ENCODE measurements around the gene MRPL9. TPM values are rescaled to one million over a fixed set of nuclear protein-coding genes. Genes with fewer than 3 reads are reported as not detected.

The MRPL9 gene
- total and polyA plus RNA-seq, 2 donors from 2014 or later = 65.3 to 87.1 TPM

DNA sequence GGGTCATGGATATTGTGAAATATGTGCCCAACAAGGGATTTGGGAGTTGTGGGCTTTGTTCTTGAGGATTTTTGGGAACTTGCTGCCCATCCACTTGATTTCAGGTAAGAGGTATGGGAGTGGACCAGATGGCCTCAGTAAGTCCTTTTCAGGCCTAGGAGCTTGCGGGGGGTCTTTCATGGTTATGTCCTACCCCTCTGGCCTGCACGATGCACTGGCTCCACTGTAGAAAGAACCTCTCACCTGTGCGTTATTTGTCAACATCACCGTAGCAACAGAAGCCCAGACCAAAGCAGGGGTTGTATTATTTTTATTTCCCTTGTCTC, 33.4 kb downstream of the MRPL9 start:
- Histone ChIP-seq H3K4me3 (ENCODE audit: low read length in 3 of 3) (no peak overlapping the region), H3K9ac (ENCODE audit: low read length in 3 of 3) (no peak overlapping the region), H3K9me3 (ENCODE audit: control insufficient read depth in 2 of 3, insufficient read depth in 1 of 3, low read length in 3 of 3) (no peaks in the 10 kb centered on the region), H3K36me3 (ENCODE audit: control insufficient read depth in 2 of 3, insufficient read depth in 3 of 3, low read length in 3 of 3) (no peaks in the 10 kb centered on the region), H3K4me1 (ENCODE audit: control insufficient read depth in 2 of 3, insufficient read depth in 2 of 3, low read depth in 1 of 3, low read length in 3 of 3) (peaks cover 0 to 8% (median 0%) of the 10 kb centered on the region in 3 donors), H3K27me3 (ENCODE audit: control insufficient read depth, insufficient read depth, low read length) (no peaks in the 10 kb centered on the region), H3K27ac (ENCODE audit: low read depth in 2 of 2, low read length in 2 of 2) (no peak overlapping the region)
- intact Hi-C loops (cut with DNase I) = loop anchor here (10.0 kb wide), 2 partner anchors 125 to 195 kb away; no protein-coding TSS in a partner anchor
- TF ChIP-seq, protein P1, sequence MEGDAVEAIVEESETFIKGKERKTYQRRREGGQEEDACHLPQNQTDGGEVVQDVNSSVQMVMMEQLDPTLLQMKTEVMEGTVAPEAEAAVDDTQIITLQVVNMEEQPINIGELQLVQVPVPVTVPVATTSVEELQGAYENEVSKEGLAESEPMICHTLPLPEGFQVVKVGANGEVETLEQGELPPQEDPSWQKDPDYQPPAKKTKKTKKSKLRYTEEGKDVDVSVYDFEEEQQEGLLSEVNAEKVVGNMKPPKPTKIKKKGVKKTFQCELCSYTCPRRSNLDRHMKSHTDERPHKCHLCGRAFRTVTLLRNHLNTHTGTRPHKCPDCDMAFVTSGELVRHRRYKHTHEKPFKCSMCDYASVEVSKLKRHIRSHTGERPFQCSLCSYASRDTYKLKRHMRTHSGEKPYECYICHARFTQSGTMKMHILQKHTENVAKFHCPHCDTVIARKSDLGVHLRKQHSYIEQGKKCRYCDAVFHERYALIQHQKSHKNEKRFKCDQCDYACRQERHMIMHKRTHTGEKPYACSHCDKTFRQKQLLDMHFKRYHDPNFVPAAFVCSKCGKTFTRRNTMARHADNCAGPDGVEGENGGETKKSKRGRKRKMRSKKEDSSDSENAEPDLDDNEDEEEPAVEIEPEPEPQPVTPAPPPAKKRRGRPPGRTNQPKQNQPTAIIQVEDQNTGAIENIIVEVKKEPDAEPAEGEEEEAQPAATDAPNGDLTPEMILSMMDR (IDR thresholded peaks at IDR 0.05; ENCODE audit: borderline replicate concordance, extremely low read depth, insufficient read depth) = no peak
- FAIRE-seq (no peak), DNase-seq (no peak)

DNA sequence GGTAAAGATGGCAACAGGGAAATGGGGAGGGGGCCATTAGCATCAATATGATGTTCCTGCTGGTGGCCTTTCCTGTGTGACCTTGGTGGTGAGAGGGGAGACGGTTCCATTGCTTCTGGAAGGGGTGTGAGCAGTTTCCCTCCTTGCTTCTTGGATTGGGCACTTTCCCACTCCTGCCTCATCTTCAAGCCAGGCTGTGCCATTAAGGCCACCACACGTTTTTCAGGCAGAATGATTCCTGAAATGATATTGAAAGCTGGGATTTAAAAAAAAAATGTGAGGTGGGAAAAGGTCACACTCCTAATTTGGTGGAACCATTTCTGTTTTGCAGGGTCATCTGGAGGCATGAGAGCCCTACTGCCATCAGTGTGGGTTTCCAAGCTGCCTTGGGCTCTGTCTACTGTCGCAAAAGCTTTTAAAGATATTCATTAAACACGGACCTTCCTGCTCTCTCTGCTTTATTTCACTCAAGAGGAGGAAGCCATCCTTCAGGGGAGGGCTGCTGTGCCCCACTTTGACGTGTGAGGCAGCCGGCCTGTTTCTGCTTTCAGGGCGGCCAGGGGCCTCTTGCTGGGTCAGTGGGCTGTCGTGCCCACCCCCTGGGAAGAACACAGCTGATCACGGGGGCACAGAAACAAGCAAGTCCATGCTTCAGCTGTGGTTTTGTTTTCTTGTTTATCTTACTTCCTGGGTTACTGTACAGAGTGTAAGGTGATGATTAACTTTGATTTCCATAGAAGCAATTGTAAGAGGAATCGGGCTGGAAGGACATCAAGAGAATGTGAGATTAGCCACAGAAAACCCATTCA, 33.9 kb downstream of the MRPL9 start:
- H3K9ac ChIP-seq (ENCODE audit: low read length in 3 of 3) = no peak overlapping the region
- no peak overlapping the region for H3K27ac ChIP-seq (ENCODE audit: low read depth in 2 of 2, low read length in 2 of 2)
- H3K36me3 ChIP-seq (ENCODE audit: control insufficient read depth in 2 of 3, insufficient read depth in 3 of 3, low read length in 3 of 3) = no peaks in the 10 kb centered on the region
- H3K27me3 ChIP-seq (ENCODE audit: control insufficient read depth, insufficient read depth, low read length) = no peaks in the 10 kb centered on the region
- FAIRE-seq (no peak), DNase-seq (no peak)
- TF ChIP-seq, protein P1 (IDR thresholded peaks at IDR 0.05; ENCODE audit: borderline replicate concordance, extremely low read depth, insufficient read depth) = no peak
- peaks cover 0 to 8% (median 0%) of the 10 kb centered on the region in 3 donors for H3K4me1 ChIP-seq (ENCODE audit: control insufficient read depth in 2 of 3, insufficient read depth in 2 of 3, low read depth in 1 of 3, low read length in 3 of 3)
- intact Hi-C loops (cut with DNase I) = no loop called here
- peak overlapping the region in 1 of 3 donors; percentile 41 for H3K4me3 ChIP-seq (ENCODE audit: low read length in 3 of 3)
- H3K9me3 ChIP-seq (ENCODE audit: control insufficient read depth in 2 of 3, insufficient read depth in 1 of 3, low read length in 3 of 3) = no peaks in the 10 kb centered on the region

DNA sequence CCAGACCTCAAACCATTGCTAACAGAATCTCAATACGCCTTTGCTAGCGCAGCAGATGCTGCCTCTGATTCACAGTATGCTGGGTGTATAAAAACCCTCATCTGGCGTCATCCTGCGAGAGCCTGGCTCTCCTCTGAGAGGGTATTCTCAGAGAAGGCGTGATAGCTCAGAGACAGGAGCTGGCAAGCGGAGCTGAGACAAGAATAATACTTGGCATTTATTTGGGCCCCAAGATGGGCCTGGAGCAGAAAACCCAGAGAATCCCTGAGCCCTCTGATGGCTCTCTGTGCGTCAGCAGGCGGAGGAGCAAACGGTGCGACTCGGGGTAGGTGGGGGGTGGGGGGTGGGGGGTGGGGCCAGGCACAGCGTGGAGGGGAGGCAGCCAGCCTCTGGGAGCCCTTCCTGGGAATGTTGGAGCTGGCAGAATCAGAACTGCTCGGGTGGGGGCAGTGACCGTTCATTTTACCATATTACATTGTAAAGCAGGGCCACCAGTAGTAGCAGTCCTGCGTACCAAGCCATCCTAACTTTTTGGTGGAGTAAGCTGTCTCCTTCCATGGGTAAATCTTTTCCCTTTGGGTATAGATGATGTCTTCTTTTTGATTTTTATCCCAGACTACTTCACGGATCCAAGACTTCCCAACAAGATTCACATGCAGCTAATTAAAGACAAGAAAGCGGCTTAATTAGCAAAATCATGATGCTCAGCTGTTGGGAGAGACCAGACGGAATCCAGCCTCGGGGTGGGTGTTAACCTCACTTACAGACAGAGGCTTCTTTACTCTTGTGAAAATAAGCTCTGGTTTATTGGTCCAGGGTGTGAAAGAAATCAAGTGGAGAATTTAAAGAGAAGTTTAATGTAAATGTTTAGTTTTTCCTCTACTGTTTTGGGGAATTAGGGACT, 34.9 kb downstream of the MRPL9 start:
- Histone ChIP-seq H3K36me3 (ENCODE audit: control insufficient read depth in 2 of 3, insufficient read depth in 3 of 3, low read length in 3 of 3) (no peaks in the 10 kb centered on the region), H3K27ac (ENCODE audit: low read depth in 2 of 2, low read length in 2 of 2) (no peak overlapping the region), H3K4me3 (ENCODE audit: low read length in 3 of 3) (no peak overlapping the region), H3K9me3 (ENCODE audit: control insufficient read depth in 2 of 3, insufficient read depth in 1 of 3, low read length in 3 of 3) (no peaks in the 10 kb centered on the region), H3K27me3 (ENCODE audit: control insufficient read depth, insufficient read depth, low read length) (no peaks in the 10 kb centered on the region), H3K4me1 (ENCODE audit: control insufficient read depth in 2 of 3, insufficient read depth in 2 of 3, low read depth in 1 of 3, low read length in 3 of 3) (peaks cover 0 to 8% (median 0%) of the 10 kb centered on the region in 3 donors), H3K9ac (ENCODE audit: low read length in 3 of 3) (no peak overlapping the region)
- FAIRE-seq = no peak
- intact Hi-C loops (cut with DNase I) = no loop called here
- no peak for DNase-seq
- TF ChIP-seq, protein P1 (IDR thresholded peaks at IDR 0.05; ENCODE audit: borderline replicate concordance, extremely low read depth, insufficient read depth) = no peak

All from kidney (tissue), 14 donors.